ENCODE data around the gene DAW1.

GRCh38 chr2:227856697-227857096, 14.7 kb upstream of the DAW1 start:
- TF ChIP-seq, protein P1, sequence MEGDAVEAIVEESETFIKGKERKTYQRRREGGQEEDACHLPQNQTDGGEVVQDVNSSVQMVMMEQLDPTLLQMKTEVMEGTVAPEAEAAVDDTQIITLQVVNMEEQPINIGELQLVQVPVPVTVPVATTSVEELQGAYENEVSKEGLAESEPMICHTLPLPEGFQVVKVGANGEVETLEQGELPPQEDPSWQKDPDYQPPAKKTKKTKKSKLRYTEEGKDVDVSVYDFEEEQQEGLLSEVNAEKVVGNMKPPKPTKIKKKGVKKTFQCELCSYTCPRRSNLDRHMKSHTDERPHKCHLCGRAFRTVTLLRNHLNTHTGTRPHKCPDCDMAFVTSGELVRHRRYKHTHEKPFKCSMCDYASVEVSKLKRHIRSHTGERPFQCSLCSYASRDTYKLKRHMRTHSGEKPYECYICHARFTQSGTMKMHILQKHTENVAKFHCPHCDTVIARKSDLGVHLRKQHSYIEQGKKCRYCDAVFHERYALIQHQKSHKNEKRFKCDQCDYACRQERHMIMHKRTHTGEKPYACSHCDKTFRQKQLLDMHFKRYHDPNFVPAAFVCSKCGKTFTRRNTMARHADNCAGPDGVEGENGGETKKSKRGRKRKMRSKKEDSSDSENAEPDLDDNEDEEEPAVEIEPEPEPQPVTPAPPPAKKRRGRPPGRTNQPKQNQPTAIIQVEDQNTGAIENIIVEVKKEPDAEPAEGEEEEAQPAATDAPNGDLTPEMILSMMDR (IDR thresholded peaks at IDR 0.05) = no peak
- TF ChIP-seq POLR2A (IDR thresholded peaks at IDR 0.05) = no peak

Data from testis (tissue), 2 donors.